GM18520 (cell line): ENCODE measurements around the gene EDDM3A.

ENCODE experiments used
- ATAC-seq: cut with Tn5 transposase; IDR thresholded peaks from one replicate; pipeline ENCODE4 v1.9.1; 2021; ENCODE audit not compliant: unreplicated experiment

The EDDM3A gene

DNA sequence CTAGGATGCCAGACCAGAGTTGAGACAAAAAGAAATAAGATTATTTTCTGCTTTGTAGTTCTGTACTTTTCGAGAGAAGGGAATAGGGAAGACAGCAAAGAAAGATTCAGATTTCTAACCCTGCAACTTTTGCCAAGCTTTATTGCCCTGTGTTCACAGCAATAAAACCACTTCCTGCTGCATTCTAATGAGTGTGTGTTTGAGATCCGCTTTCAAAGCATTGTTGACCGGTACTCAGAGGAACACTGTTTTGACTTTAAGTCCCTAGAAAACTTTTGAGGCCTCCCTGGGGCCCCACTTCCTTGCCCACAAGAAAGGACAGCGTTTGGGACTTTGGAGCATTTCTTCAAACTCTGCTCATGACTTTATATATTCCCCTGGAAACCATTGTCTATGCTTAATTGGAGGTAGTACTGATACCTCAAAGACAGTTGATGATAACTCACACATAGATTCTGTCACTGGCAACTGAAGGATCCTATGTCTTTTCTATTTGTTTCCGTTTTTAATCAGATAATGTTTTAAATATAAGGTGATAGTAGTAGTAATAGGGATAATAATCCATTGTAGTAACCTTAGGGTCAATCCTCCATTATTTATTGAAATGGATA lies 36.7 kb downstream of the EDDM3A start:
- peak; percentile 44 for ATAC-seq

DNA sequence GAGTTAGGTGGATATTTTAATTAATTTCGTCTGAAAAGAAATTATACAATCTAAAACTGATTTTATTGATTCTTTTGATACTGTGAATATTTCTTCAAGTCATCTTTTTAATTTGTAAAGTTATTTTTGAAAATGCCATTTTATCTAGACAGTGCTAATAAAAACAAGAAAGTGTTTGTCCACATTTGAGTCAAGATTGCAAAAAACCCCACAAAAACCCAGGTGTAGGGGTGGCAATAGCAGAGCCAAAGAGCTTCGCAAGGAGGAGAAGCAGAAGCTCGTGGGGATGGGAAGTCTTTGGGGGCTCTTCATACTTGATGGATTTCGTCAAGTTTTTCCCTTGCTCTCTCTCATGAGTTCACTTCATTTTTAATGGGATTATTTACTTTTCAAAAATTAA lies 41.3 kb downstream of the EDDM3A start:
- no peak for ATAC-seq

DNA sequence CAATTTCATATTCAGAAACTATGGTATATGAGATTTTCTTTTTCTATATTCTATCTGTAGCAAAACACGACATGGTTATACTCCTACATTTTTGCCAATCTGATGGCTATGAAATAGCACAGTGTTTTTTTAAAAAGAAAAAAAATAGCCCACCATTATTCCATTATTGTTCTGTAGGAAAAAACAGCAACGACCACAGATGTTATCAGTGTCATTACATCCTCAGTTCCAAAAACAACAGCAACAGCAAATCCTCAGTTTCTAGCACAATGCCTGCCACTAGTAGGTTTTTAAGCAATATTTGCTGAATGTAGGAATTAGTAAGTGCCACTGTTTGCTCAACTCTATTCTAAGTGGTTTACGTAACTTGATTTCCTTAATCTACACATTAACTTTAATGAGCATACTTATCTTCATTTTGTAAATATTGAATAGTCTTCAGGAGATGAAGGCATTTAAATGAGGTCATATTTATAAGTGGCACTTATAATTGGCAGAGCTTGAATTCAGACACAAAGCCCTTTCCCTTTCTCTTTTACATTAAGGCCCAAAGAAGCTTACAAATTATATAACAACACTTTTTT lies 43.6 kb downstream of the EDDM3A start:
- no peak for ATAC-seq

DNA sequence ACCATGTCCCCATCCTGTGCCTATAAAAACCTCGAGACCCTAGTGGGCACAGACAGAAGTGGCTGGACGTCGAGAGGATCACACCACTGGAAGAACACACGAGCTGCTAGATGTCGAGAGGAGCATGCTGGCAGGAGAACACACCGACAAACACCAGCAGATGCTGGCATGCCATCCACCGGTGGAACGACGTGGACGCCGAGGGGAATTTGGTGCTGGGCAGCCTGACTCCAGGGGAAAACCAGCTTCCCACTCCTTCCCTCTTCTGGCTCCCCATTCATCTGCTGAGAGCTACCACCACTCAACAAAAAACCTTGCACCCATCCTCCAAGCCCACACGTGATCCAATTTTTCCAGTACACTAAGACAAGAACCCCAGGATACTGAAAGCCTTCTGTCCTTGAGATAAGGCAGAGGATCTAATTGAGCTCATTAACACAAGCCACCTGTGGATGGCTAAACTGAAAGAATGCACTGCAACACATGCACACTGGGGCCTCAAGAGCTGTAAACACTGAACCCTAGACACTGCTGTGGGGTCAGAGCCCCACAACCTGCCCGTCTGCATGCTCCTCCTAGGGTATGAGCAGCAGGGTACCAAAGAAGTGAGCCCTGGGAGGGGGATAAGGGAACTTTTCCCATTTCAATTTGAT lies 44.9 kb downstream of the EDDM3A start:
- ATAC-seq, result no peak

DNA sequence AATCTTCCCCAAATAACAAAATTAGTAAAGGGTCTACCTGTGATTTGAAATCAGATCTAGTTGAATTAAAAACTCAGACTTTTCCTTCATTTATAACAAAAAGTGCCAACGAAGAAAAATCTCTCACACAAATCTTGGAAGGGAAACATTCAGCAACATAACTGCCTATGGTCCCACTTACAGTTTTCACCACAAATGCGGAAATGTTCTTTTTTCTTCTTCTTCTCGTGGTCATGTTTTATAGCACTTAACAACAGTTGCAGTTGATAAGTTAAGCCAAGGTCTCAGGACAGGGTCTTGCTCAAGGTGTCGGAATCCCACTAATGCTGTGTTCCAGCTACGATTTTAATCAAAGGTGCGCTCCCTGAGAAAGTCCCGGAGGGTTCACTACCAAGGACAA lies 45.5 kb downstream of the EDDM3A start:
- ATAC-seq, result no peak

DNA sequence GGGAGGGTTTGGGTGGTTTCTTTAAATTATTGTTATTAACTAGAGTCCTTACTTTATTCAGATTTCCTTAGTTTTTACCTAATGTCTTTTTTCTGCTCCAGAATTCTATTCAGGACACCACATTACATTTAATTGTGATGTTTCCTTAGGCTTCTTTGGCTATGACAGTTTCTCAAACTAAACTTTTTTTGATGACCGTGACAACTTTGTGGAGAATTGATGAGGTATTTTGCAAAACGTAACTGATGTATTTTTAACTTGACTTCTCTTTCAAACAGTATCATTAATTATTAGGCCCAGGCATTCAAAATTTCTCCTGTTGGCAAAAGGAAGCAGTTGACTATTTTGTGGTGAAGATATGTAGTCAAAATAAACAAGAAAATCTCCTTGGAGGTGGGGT lies 45.9 kb downstream of the EDDM3A start:
- ATAC-seq, result no peak

DNA sequence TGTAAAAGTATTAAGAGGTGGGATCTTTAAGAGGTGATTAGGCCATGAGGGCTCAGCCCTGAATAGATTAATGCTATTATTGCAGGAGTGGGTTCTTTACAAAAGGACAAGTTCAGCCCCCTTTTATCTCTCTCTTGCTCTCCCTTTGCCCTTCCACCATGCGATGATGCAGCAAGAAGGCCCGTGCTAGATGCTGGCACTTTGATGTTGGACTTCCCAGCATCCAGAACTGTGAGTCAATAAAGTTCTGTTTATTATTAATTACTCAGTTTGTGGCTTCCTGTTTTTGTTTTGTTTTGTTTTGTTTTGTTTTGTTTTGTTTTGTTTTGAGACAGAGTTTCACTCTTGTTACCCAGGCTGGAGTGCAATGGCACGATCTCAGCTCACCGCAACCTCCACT lies 46.9 kb downstream of the EDDM3A start:
- no peak for ATAC-seq

DNA sequence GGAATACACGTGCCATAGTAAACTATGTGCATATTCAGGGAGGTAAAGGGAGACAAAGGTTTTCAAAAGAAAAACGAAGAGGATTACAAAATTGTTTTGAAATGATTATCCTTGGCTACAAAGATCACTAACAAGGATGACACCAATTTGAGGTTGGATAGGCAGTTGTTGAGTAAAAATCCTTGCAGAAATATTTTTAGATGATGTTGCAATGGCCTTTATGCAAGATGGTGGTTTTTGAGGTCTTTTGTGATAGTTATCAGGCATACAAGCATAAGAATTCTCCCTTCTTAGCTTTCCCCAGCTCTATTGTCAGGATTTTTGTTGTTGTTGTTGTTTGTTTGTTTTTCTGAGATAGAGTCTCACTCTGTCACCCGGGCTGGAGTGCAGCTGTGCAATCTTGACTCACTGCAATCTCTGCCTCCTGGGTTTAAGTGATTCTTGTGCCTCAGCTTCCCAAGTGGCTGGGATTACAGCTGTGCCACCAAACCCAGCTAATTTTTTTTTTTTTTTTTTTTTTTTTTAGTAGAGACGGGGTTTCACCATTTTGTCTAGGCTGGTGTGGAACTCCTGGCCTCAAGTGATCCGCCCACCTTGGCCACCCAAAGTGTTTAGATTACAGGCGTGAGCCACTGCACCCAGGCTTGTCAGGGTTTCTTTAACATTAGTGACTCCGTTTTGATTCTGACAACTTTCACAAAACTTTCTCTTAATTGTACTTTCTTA lies 49.1 kb downstream of the EDDM3A start:
- no peak for ATAC-seq

DNA sequence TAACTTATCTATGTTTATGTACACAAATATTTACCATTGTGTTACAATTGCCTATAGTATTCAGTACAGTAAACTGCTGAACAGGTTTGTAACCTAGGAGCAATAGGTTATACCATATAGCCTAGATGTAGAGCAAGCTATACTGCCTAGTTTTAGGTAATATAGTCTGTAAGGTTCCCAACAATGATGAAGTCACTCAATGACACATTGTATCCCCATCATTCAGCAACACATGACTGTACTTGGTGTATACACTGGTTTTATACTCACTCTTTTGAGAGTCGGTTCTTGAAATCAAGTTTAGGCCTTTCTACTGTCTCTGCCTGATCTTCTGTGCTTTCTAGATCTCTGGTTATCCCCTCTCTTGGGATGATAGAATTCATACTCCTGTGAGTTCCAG lies 51.5 kb downstream of the EDDM3A start:
- ATAC-seq, result no peak
